ENCODE measurements around the gene ABCB4.

The ABCB4 gene

GRCh38 chr7:87420173-87420572, 55.3 kb downstream of the ABCB4 start:
- DNase-seq (ENCODE audit: low read depth) = no peak

- DNase-seq (ENCODE audit: low read depth) = peak; percentile 66
These were observed 58.5 kb downstream of the ABCB4 start for GRCh38 chr7:87416682-87417587.

GRCh38 chr7:87414794-87415188, 60.7 kb downstream of the ABCB4 start:
- DNase-seq (ENCODE audit: low read depth) = no peak

GRCh38 chr7:87413951-87414793, 61.3 kb downstream of the ABCB4 start:
- DNase-seq (ENCODE audit: low read depth) = no peak

- DNase-seq (ENCODE audit: low read depth) = no peak
These were observed 62.5 kb downstream of the ABCB4 start for GRCh38 chr7:87413029-87413428.

GRCh38 chr7:87411186-87411585, 64.3 kb downstream of the ABCB4 start:
- DNase-seq (ENCODE audit: low read depth) = no peak

- DNase-seq (ENCODE audit: low read depth) = no peak
These were observed 70.8 kb downstream of the ABCB4 start for GRCh38 chr7:87404674-87405073.

GRCh38 chr7:87398446-87398845, 77.0 kb downstream of the ABCB4 start:
- no peak for DNase-seq (ENCODE audit: low read depth)

GRCh38 chr7:87395442-87396020, 79.9 kb downstream of the ABCB4 start:
- DNase-seq (ENCODE audit: low read depth) = no peak

GRCh38 chr7:87391020-87391701, 84.3 kb downstream of the ABCB4 start:
- no peak for DNase-seq (ENCODE audit: low read depth)

GRCh38 chr7:87380905-87381304, 94.6 kb downstream of the ABCB4 start:
- no peak for DNase-seq (ENCODE audit: low read depth)

- no peak for DNase-seq (ENCODE audit: low read depth)
These were observed 99.6 kb downstream of the ABCB4 start for GRCh38 chr7:87375662-87376435.

GRCh38 chr7:87370660-87371180, 104.8 kb downstream of the ABCB4 start:
- DNase-seq (ENCODE audit: low read depth) = no peak

- DNase-seq (ENCODE audit: low read depth) = peak; percentile 2
These were observed 106.3 kb downstream of the ABCB4 start for GRCh38 chr7:87369216-87369615.

- DNase-seq (ENCODE audit: low read depth) = no peak
These were observed 111.2 kb downstream of the ABCB4 start for GRCh38 chr7:87364246-87364645.

GRCh38 chr7:87363342-87363741, 112.1 kb downstream of the ABCB4 start:
- no peak for DNase-seq (ENCODE audit: low read depth)

GRCh38 chr7:87361320-87361719, 114.2 kb downstream of the ABCB4 start:
- DNase-seq (ENCODE audit: low read depth) = no peak

GRCh38 chr7:87359366-87359765, 116.1 kb downstream of the ABCB4 start:
- DNase-seq (ENCODE audit: low read depth) = no peak

GRCh38 chr7:87356448-87356847, 119.0 kb downstream of the ABCB4 start:
- DNase-seq (ENCODE audit: low read depth) = no peak

GRCh38 chr7:87354749-87355148, 120.7 kb downstream of the ABCB4 start:
- no peak for DNase-seq (ENCODE audit: low read depth)

Data from stimulated activated CD8-positive, alpha-beta memory T cell treated with anti-CD3 and anti-CD28 coated beads, Interleukin-12 subunit alpha, Interleukin-12 subunit beta, amount 100 ng/mL, for 1 hour (primary cell).